Stimulated activated naive CD8-positive, alpha-beta T cell treated with anti-CD3 and anti-CD28 coated beads, Interleukin-15, amount 100 ng/mL, for 72 hours (primary cell): ENCODE results near the gene TBX20.

ENCODE experiments used
- ATAC-seq: fragments of 150-1000 bp; cut with Tn5 transposase; 2 replicates; pipeline ENCODE4 v1.10.0; 2021; ENCODE audit warnings: mild to moderate bottlenecking, moderate library complexity
- DNase-seq, 2 donors: peaks; one replicate each; pipeline ENCODE4 v3.0.0; 2021 to 2022
- H3K27ac Mint-ChIP-seq, 2 donors: one replicate each; pipeline ENCODE4 v1.8.0; 2022; ENCODE audit warnings: mild to moderate bottlenecking in 2 of 2, mixed read lengths in 2 of 2, moderate library complexity in 2 of 2
- H3K27me3 Mint-ChIP-seq: one replicate; pipeline ENCODE4 v1.8.0; 2022; ENCODE audit warnings: mixed read lengths
- H3K4me1 Mint-ChIP-seq: one replicate; pipeline ENCODE4 v1.8.0; 2022; ENCODE audit warnings: mild to moderate bottlenecking, mixed read lengths
- H3K4me3 Mint-ChIP-seq, 2 donors: one replicate each; pipeline ENCODE4 v1.8.0; 2022; ENCODE audit warnings: mild to moderate bottlenecking in 2 of 2, mixed read lengths in 2 of 2, moderate library complexity in 1 of 2
- H3K9me3 Mint-ChIP-seq, 2 donors: one replicate each; pipeline ENCODE4 v1.8.0; 2022; ENCODE audit warnings: mixed read lengths in 2 of 2

TBX20 gene

DNA sequence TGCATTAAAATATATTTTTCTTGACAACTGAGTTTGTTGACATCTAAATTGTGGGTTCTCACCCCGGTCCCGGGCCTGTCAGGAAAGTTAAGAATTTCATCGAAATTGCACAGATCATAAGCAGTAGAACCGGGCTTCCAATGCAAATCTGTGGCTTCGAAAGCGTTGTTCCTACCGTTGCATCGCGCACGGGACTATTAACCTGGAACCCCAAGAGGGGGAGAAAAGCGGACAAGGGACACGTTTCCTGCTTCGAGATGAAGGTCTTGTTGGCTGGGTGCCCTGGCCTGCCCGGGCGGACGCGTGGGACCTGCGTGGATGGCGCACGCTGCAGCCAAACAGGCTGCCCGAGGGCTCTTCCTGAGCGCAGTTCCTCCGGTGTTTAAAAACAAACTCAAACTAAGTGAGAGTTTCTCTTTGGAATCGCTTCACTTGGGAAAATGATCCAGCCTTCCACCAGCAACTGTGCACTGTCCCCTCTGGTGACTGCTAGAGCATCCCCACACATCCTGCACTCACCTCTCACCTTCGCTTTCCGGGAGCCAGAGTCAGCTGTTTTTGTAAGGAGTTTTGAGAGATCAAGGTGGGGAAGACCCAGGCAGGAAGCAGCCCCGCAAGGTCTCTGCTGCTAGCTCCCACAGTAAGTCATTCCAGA lies 5.1 kb upstream of the TBX20 start:
- no peak overlapping the region for H3K4me3 Mint-ChIP-seq

DNA sequence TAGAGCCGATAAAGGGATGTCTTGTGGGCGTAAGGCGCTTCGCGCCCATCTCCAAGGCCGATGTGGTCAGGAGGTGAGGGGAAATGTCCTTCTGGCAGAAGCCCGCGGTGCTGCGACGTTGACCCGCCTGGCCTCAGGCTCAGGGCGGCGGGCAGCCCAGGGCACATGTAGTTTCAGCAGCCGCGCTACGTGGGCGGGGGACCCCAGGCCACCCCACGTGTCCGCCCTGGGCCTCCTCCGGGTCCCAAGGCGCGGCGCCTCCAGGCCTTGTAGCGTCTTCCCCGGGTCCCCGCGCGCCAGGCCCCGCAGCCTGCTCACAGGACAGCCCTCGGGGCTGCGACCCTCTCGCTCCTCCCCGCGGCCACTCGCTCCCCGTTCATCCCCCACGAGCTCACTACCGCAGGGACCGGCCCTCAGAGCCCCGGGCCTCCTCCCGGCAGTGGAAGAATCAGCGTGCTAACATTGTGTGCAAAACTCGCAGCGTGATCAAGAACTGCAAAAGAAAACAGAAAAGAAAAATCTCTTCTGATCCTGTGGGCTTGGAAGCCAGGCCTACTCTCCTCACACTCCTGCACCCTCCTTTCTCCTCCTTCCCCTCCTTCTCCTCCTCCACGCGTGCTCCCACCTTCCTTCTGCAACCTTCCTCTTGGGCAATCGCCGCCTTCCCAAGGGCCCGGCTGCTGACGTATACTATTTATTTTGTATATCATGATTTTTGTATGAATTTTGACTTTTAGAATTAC lies 4.4 kb upstream of the TBX20 start:
- no peaks in the 10 kb centered on the region for H3K9me3 Mint-ChIP-seq
- H3K27ac Mint-ChIP-seq, result peak overlapping the region in 1 of 2 donors; percentile 90
- DNase-seq (no peak), ATAC-seq (no peak)
- peak overlapping the region in 1 of 2 donors; percentile 74 for H3K4me3 Mint-ChIP-seq
- peaks cover 30% of the 10 kb centered on the region for H3K4me1 Mint-ChIP-seq
- peaks cover 100% of the 10 kb centered on the region for H3K27me3 Mint-ChIP-seq

More for the DNA sequence above, 5.1 kb upstream of the TBX20 start:
- ATAC-seq (no peak), DNase-seq (no peak)
- no peaks in the 10 kb centered on the region for H3K9me3 Mint-ChIP-seq
- H3K27me3 Mint-ChIP-seq, result peaks cover 100% of the 10 kb centered on the region
- H3K4me1 Mint-ChIP-seq, result peaks cover 25% of the 10 kb centered on the region
- H3K27ac Mint-ChIP-seq, result peak overlapping the region in 1 of 2 donors; percentile 90

DNA sequence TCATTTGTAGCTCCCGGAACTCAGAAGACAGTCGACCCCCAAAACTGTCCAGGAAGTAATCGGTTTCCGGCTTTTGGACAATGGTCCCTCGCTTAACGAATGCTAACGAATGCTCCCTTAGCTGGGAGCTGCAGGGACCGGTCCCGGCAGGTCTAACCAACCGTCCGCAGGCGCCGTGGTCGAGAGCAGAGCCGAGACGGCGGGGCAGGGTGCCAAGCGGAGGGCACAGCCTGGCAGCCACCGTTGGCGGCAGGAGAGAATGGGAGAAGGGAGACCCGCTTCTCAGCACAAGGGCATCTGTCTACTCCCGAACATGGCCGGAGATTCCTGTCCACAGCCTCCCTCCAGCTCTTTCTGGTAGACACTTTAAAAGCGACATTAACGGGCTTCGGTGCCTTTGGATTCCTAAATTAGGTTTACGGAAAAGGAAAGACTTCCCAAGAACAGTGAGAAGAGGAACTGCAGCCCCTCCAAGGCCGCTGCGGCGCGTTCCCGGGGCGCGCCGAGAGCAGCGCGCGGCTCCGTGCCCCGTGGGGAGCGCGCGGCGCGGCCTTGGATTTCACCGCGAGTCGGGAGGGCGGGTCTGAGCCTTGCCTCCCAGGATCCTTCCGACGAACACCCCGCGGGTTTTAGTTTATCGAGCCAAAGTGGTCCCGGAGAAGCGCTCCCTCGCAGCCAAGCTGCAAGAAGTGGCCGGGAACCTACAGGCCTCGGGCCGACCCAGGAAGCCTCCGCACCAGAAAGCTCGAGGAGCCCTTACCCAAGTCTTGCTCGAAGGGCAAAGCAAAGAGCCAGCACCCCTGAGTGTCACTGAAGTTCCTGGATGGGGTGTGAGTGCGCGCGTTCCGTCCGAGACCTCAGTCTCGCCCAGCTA lies 3.6 kb upstream of the TBX20 start:
- Mint-ChIP-seq H3K4me3 (peak overlapping the region in 1 of 2 donors; percentile 55), H3K9me3 (no peaks in the 10 kb centered on the region), H3K27ac (no peak overlapping the region), H3K4me1 (peaks cover 33% of the 10 kb centered on the region), H3K27me3 (peaks cover 100% of the 10 kb centered on the region)
- ATAC-seq (no peak), DNase-seq (no peak)

DNA sequence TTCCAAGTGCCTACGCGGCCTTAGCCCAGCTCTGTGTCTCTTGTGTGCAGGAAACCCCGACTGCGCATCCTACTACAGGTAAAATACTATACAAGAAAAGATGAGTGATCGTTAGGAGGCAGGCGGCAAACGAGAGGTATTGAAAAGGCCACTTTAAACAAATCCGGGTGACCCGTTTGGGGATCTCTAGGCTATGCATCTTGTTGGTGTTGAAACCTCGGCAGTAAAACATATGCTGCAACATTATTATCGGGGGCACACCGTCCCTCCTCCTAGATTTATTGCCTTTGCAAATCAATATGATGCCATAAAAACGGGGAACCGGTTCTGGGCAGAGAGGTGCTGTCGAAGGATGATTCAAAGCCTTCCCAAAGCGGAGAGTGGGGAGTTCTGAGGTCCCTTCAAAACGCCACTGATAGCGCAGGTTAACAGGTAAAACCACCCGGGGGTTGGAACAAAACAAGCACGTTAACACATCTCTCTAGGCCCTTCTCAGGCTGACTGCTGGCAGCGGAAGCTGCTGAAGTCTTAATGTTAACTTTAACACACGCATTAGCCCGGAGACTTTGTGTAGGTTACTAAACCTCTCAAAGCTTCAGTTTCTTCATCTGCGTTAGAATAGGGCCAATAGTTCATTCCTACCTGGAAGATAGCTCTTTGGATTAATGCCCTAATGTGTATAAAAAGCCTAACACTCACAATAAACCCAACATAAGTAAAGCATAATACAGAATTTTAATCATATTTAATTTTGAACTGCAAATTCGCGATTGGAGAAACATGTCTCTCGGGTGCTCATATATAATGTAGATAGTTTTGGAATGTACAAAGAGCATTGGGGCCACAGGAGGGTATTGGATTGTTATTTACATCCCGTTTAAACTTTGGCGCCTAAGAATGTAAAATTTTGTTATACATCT lies 2.6 kb upstream of the TBX20 start:
- ATAC-seq (no peak), DNase-seq (no peak)
- H3K27ac Mint-ChIP-seq, result no peak overlapping the region
- H3K27me3 Mint-ChIP-seq, result peaks cover 100% of the 10 kb centered on the region
- no peak overlapping the region for H3K4me3 Mint-ChIP-seq
- peaks cover 33% of the 10 kb centered on the region for H3K4me1 Mint-ChIP-seq
- no peaks in the 10 kb centered on the region for H3K9me3 Mint-ChIP-seq

DNA sequence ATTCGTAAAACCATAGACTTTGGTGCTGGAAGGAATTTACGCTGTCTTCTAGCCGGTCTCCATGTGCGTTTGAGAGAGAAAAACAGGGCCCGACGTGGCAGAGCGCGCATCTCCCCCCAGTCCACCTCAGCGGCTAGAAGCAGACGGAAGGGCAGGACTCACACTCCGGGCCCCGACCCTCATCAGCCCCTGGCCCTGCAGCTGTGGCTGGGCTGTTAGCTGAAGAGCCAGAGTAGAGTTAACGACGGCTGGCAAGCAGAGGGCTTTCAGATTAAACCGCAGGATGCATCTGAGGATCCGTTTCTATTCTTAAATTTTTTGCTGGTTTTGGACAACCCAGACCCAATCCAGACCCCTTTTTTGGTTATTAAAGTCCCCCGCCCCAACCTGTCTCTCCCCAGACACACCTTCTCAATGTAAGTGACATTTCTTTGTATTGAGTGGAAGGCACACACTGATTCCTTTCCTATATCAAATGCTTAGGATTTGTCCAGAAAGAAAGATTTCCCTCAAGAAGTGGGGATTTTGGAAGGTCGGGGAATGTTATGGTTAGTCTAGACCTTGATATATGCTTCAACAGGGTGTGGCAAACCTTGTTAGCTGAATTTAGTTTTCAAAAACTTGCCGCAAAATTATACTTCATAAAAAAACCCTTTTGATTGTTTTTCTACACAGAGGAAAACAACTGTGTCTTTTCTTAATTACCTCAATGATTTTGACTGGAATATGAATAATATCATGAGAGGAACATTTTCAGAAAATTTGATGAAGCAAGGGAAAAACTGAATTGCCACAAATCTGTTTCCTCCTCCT lies 1.7 kb upstream of the TBX20 start:
- no peak for ATAC-seq
- peaks cover 100% of the 10 kb centered on the region for H3K27me3 Mint-ChIP-seq
- no peak overlapping the region for H3K27ac Mint-ChIP-seq
- no peak for DNase-seq
- H3K4me1 Mint-ChIP-seq, result peaks cover 28% of the 10 kb centered on the region
- H3K9me3 Mint-ChIP-seq, result no peaks in the 10 kb centered on the region
- H3K4me3 Mint-ChIP-seq, result no peak overlapping the region

DNA sequence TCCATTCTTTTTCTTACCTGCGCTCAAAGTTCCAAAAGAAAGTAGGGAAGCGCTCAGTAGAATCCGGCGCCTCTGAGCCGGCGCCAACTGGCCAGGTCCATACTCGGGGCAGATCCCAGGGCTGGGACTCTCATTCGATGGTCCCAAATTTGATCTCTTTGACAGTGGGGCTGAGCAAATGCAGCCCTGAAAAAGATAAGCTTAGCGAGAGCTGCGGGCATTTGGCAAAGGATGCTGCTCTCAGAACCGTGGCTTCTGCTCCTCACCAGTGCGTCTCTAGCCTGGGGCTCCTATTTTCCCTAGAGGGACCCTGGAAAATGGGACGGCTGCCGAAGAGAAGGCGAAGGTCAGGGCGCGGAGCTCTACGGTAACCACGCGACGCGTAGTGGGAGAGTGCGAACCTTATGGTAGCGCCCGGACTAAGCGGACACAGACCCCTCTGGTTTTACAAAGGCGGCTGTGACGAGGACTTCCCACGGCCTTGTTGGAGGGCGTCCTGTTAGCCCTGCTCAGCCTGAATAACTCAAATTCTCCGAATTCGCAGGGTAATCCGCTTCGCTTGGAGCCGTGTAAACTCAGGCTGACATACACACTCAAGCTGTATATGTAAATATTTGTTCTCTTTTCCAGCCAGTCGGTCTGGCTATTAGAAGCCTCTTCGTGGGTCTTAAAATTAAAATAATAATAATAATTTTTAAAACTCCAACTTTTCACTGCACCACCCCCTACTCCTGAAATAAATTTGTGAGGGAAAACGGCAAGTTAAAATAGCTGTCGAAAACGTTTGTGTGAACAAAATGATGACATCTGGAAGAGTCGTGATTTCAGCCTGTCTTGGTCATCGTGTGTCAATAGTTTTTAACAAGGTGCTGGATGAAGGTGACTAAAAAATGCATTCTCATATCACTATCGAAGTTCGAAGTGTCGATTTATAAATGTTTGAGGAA lies 869 bp upstream of the TBX20 start:
- ATAC-seq, result peak; percentile 6
- DNase-seq, result no peak
- Mint-ChIP-seq H3K4me3 (peak overlapping the region; percentile 19 to 59), H3K4me1 (peaks cover 28% of the 10 kb centered on the region), H3K27ac (no peak overlapping the region), H3K9me3 (no peaks in the 10 kb centered on the region), H3K27me3 (peaks cover 100% of the 10 kb centered on the region)

DNA sequence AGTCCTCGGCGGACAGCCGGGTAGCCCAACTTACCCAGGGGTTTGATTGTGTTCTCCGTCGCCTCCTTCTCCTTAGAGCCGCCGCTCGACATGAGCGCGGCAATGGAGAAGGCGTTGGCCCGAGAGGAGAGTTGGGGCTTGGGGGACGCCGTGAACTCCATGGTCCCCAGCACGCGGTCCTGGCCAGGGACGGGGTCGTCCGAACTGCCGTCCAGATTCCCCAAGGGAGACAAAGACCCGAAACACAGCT lies 515 bp downstream of the TBX20 start:
- H3K4me3 Mint-ChIP-seq, result peak overlapping the region; percentile 73 to 81
- ATAC-seq, result peak; percentile 2

DNA sequence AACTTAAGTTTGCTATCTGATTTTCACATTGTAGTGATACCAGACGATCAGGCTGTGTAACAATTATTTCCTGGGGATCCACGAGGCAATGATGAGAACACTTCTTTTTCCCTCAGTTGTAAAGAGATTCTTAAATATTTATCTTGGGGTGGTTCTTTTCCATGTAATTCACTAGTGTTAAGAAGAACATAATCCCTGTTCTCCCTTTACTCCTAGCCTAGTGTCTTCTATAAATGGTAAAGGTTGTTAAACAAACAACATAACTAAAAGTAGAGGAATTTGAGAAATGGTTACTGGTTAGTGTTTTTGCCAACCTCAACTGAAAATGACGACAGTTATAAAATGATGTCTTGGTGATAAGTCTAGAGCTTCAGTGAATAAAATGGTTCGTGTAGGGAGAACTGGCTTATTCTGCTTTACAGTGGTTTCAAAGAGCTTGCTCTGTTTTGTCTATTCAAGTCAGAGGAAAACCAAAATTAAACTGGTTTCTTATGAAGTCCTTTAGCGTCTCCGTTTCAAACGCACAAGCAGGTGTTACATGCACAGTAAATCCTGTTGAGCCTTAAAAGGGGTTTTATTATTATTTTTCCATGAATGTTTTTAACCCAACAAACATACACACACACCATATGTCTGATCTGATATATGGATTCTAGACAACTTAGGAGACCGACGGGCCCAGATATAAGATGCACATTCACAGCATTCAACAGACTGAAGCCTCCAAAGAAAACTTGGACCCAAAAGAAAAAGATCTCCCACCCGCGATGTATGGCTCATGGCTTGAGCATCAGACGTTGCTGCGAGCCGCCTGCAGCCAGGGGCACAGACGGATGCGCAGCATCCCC lies 1.1 kb downstream of the TBX20 start:
- DNase-seq (no peak), ATAC-seq (no peak)
- H3K27me3 Mint-ChIP-seq, result peaks cover 97% of the 10 kb centered on the region
- H3K4me1 Mint-ChIP-seq, result peaks cover 14% of the 10 kb centered on the region
- H3K4me3 Mint-ChIP-seq, result peak overlapping the region; percentile 73 to 81
- peak overlapping the region in 1 of 2 donors; percentile 31 for H3K27ac Mint-ChIP-seq
- no peaks in the 10 kb centered on the region for H3K9me3 Mint-ChIP-seq

More for the DNA sequence above, 515 bp downstream of the TBX20 start:
- H3K4me1 Mint-ChIP-seq, result peaks cover 17% of the 10 kb centered on the region
- no peak for DNase-seq
- no peaks in the 10 kb centered on the region for H3K9me3 Mint-ChIP-seq
- peaks cover 100% of the 10 kb centered on the region for H3K27me3 Mint-ChIP-seq
- H3K27ac Mint-ChIP-seq, result peak overlapping the region in 1 of 2 donors; percentile 31

DNA sequence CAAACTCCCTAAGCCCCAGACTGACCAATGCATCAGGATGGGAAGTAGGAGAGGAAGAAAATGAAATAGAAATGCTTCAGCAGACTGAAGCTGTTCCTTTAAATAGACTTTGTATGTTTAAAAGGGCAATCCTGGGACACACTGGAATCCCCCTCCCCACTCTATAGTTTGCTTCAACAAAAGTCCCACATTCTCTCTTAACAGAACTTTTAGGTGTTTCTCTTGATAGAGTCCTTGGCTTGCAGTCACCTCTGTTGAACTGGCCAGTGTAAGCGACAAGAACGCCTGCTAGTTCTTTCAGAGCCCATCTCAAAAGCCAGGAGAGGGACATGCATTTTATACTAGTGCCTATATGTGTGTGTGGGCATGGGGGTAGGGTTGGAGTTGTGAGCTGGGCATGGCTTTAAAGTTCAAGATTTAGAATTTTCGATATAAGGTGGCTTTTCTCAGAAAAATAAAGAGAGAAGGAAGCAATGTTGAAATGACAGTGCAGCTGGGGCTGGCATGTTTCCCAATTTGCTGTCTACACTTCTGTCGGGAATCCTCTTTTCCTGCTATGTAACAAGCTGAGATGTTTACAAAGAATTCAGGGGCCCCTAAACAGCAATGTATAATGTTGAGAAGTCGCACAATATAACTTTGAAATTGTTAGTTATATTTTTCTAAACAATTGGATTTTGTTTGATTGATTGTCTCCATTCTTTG lies 2.1 kb downstream of the TBX20 start:
- ATAC-seq (no peak), DNase-seq (no peak)
- peaks cover 97% of the 10 kb centered on the region for H3K27me3 Mint-ChIP-seq
- H3K9me3 Mint-ChIP-seq, result no peaks in the 10 kb centered on the region
- peaks cover 8% of the 10 kb centered on the region for H3K4me1 Mint-ChIP-seq
- H3K27ac Mint-ChIP-seq, result no peak overlapping the region
- peak overlapping the region in 1 of 2 donors; percentile 15 for H3K4me3 Mint-ChIP-seq

DNA sequence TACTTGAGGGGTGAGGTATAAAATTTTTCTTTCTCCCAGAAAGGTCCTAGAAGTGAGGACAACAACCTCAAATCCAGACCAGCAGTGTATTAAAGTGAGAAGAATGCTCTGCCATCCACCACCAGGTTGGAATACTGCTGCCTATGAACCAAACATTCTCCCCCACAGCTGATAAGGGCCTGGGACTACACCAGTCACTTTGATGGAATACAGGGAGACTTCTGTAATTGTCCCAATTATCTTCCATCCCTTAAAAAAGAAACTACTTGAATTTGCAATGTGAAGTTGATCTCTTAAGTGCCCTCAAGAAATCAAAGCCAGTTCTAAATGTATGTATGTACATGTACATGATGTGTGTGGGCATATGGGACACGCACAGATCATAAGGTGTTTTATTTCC lies 3.0 kb downstream of the TBX20 start:
- Mint-ChIP-seq H3K4me3 (no peak overlapping the region), H3K4me1 (peaks cover 8% of the 10 kb centered on the region), H3K27me3 (peaks cover 90% of the 10 kb centered on the region), H3K9me3 (no peaks in the 10 kb centered on the region), H3K27ac (no peak overlapping the region)
- no peak for DNase-seq
- ATAC-seq, result no peak

DNA sequence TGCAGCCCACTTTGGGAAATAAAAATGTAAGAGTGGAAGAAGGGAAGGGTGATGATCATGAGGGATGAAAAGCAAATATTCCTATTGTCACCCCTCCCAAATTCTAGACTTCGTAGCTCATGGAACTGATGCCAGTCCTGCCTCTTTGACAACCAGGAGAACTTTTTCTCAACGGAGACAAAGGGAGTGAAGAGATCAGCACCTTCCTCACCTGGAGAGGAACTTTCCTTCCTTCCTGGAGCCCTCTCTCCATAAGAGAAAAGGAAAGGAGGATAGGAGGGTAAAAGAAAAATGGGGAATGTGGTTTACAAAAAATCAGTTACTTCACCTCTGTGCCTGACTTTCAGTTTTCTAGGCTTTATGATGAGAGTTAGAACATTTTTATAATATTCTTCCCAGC lies 3.4 kb downstream of the TBX20 start:
- no peak overlapping the region for H3K4me3 Mint-ChIP-seq

DNA sequence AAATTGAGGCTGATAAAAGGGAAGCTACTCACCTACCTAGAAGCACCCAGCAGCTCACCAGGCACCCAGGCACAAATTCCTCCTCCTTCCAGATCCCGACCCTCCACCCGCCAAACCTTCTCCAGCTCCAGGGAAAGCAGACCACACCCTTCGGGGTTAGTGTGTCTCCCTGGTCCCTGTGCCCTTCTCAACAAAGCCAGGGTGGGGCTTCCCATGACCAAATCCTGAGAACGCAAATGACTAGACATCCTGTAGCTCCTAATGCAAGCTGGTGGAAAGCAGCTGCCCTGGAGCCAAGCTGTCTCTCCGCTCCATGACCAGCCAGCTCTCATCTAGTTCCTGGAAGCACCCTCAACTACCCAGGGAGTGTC lies 4.4 kb downstream of the TBX20 start:
- ATAC-seq (no peak), DNase-seq (no peak)
- Mint-ChIP-seq H3K9me3 (no peaks in the 10 kb centered on the region), H3K27me3 (peaks cover 79% of the 10 kb centered on the region), H3K4me3 (no peak overlapping the region), H3K4me1 (peaks cover 8% of the 10 kb centered on the region), H3K27ac (no peak overlapping the region)

More for the DNA sequence above, 3.4 kb downstream of the TBX20 start:
- Mint-ChIP-seq H3K27me3 (peaks cover 85% of the 10 kb centered on the region), H3K4me1 (peaks cover 8% of the 10 kb centered on the region), H3K27ac (no peak overlapping the region), H3K9me3 (no peaks in the 10 kb centered on the region)
- ATAC-seq, result no peak
- DNase-seq, result no peak
